Mesendoderm (in vitro differentiated cells): ENCODE measurements around the gene GADL1.

Experiments used
- DNase-seq: peaks from one replicate; pipeline ENCODE4 v3.0.0; 2013
- H2AK5ac ChIP-seq: 2 replicates; pipeline ENCODE4 v1.6.1; 2013; ENCODE audit warnings: low read length, inconsistent platforms
- H2BK120ac ChIP-seq: 2 replicates; pipeline ENCODE4 v1.6.1; 2013; ENCODE audit warnings: low read depth, mild to moderate bottlenecking, low read length, moderate library complexity, mixed read lengths
- H2BK15ac ChIP-seq: replicated peaks from 2 replicates; pipeline ENCODE4 v1.6.1; 2013; ENCODE audit warnings: low read depth, mild to moderate bottlenecking, moderate library complexity
- H2BK5ac ChIP-seq: 2 replicates; pipeline ENCODE4 v1.6.1; 2013; ENCODE audit warnings: low read length, inconsistent platforms
- H3K18ac ChIP-seq: 2 replicates; pipeline ENCODE4 v1.6.1; 2013; ENCODE audit warnings: mild to moderate bottlenecking, low read length, mixed read lengths
- H3K23ac ChIP-seq: one replicate; pipeline ENCODE4 v1.6.1; 2013; ENCODE audit warnings: low read length
- H3K27ac ChIP-seq: 2 replicates; pipeline ENCODE4 v1.5.1; 2013; ENCODE audit warnings: low read depth, mild to moderate bottlenecking, inconsistent platforms, low read length, moderate library complexity
- H3K27me3 ChIP-seq: 2 replicates; pipeline ENCODE4 v1.6.1; 2013; ENCODE audit warnings: low read length, control low read depth, mild to moderate bottlenecking, inconsistent platforms; ENCODE audit not compliant: insufficient read depth, poor library complexity
- H3K36me3 ChIP-seq: 2 replicates; pipeline ENCODE4 v1.6.1; 2013; ENCODE audit warnings: low read length, inconsistent platforms; ENCODE audit not compliant: control insufficient read depth, insufficient read depth
- H3K4ac ChIP-seq: one replicate; pipeline ENCODE4 v1.6.1; 2013; ENCODE audit warnings: low read depth, mild to moderate bottlenecking, low read length, moderate library complexity
- H3K4me1 ChIP-seq: 2 replicates; pipeline ENCODE4 v1.6.1; 2013; ENCODE audit warnings: low read depth, low read length, inconsistent platforms; ENCODE audit not compliant: control insufficient read depth
- H3K4me2 ChIP-seq: 2 replicates; pipeline ENCODE4 v1.6.1; 2013; ENCODE audit warnings: low read length
- H3K4me3 ChIP-seq: 2 replicates; pipeline ENCODE4 v1.5.1; 2013; ENCODE audit warnings: mild to moderate bottlenecking, low read length
- H3K56ac ChIP-seq: one replicate; pipeline ENCODE4 v1.6.1; 2013; ENCODE audit warnings: low read length
- H3K79me1 ChIP-seq: 2 replicates; pipeline ENCODE4 v1.6.1; 2013; ENCODE audit warnings: low read length, inconsistent platforms
- H3K79me2 ChIP-seq: 2 replicates; pipeline ENCODE4 v1.6.1; 2013; ENCODE audit warnings: mild to moderate bottlenecking, low read length; ENCODE audit not compliant: control insufficient read depth, insufficient read depth
- H3K9ac ChIP-seq: 2 replicates; pipeline ENCODE4 v1.6.1; 2013; ENCODE audit warnings: low read length, inconsistent platforms
- H4K5ac ChIP-seq: one replicate; pipeline ENCODE4 v1.6.1; 2013; ENCODE audit warnings: low read length
- H4K8ac ChIP-seq: one replicate; pipeline ENCODE4 v1.6.1; 2013; ENCODE audit warnings: low read depth, mild to moderate bottlenecking, control low read depth, low read length, moderate library complexity
- WGBS: extraction: QIAGEN DNeasy Blood & Tissue Kit; methylation state at CpG from one replicate; pipeline ENCODE4 v1.1.7; 2013; ENCODE audit warnings: low lambda C conversion rate, missing lambda C conversion rate; ENCODE audit not compliant: insufficient coverage; ENCODE audit errors: extremely low coverage; 5-methylcytosine and 5-hydroxymethylcytosine counted together

GADL1 gene

DNA sequence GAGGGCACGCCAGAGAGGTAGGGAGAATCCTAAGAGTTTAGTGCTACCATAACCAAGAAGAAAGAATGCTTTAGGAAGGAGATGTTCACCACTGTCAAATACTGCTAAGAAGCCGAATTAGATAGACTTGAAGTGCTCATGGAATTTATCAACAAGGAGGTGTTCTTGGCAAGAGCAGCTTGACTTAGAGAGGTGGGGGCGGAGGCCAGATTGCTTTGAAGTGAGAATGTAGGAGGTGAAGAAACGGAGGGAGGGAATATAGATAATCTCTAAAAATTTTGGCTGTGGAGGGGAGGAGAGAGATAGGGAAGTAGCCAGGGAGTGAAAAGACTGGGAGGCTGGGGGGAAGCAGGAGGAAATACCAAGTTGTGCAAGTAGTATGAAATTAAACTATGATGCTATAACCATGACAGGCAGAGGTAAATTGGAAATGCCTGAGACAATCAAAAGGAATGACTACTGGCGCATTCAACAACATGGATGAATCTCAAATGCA is 35.5 kb downstream of the GADL1 start:
- H4K8ac ChIP-seq = no peak overlapping the region
- no peak overlapping the region for H2BK15ac ChIP-seq
- H3K18ac ChIP-seq = no peak overlapping the region
- H3K79me2 ChIP-seq = no peaks in the 10 kb centered on the region
- no peak overlapping the region for H3K9ac ChIP-seq
- WGBS = 100% methylated on average over 1 of the region's 5 CpGs
- no peaks in the 10 kb centered on the region for H3K27me3 ChIP-seq
- H3K4me3 ChIP-seq = no peak overlapping the region
- no peak overlapping the region for H3K23ac ChIP-seq
- no peaks in the 10 kb centered on the region for H3K36me3 ChIP-seq
- H3K56ac ChIP-seq = no peak overlapping the region
- no peak overlapping the region for H4K5ac ChIP-seq
- no peak overlapping the region for H2BK5ac ChIP-seq
- H3K79me1 ChIP-seq = no peaks in the 10 kb centered on the region
- no peak overlapping the region for H3K4ac ChIP-seq
- no peak overlapping the region for H2BK120ac ChIP-seq
- DNase-seq = no peak
- no peak overlapping the region for H3K4me2 ChIP-seq
- H3K4me1 ChIP-seq = no peaks in the 10 kb centered on the region
- no peak overlapping the region for H2AK5ac ChIP-seq
- no peak overlapping the region for H3K27ac ChIP-seq

DNA sequence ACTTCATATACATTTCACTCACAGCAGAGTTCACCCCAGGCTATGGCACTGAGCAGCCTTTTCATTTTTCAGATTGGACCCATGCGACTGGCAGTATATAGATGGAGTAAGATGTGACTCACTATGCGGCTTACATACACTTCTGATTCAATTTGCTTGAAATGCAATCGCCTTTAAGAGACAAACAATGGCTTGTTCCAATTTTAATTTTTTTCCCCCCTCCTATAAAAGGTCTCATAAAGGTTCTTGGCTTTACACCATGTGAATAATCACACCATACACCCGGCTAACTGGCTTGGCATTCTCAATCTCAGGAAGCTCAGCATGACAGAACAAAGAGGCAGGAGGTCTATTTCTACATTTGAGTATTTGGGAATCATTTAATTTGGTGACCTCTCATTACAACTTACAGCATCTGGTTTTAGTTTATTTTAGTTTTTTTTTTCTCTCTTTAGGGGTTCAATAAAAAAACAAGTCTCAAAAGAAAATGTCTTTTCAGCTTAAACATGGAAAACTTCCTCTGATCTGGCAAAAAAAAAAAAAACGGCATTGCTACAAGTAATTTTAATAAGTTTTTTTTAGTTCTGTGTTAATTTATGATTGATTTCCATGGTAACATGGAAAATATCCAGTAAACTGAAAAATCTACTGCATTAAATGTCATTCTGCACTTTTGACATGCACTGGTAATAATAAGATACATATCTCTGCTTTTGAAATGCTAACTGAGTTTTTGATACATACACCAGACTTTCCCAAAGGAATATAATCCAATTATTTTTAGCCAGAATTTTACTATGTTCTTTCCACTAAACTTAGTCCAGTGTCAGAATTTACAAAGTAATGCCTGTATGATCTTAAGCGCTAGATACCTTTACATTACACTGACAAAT is 38.8 kb downstream of the GADL1 start:
- no peak overlapping the region for H3K18ac ChIP-seq
- no peak for DNase-seq

DNA sequence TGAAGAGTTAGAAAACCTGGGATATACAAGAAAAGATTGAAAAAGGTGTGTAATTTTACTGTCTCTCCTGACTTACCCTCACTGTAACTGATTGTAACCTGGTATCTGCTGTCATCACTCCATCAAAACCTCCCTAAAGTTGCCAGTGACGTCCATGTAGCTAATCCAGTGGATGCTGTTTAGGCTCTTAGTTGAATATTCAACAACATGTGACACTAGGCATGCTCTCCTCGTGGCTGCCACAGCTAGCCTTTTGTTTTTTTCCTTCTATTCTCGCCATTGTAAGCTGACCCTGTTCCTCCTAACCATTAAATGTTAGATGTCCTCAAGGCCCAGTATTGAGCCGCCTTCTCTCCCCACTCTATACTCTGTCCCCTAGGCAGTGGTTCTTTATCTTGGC is 41.6 kb downstream of the GADL1 start:
- no CpG with 5 or more reads among the region's 4 CpGs for WGBS
- Histone ChIP-seq H3K79me1 (no peaks in the 10 kb centered on the region), H3K9ac (no peak overlapping the region), H3K56ac (no peak overlapping the region), H3K27ac (no peak overlapping the region), H3K4me2 (no peak overlapping the region), H3K36me3 (no peaks in the 10 kb centered on the region), H2BK5ac (no peak overlapping the region), H2BK120ac (no peak overlapping the region), H4K5ac (no peak overlapping the region), H3K4me1 (no peaks in the 10 kb centered on the region), H3K23ac (no peak overlapping the region), H3K79me2 (no peaks in the 10 kb centered on the region), H3K27me3 (no peaks in the 10 kb centered on the region), H3K18ac (no peak overlapping the region), H2AK5ac (no peak overlapping the region), H2BK15ac (no peak overlapping the region), H4K8ac (no peak overlapping the region), H3K4me3 (no peak overlapping the region), H3K4ac (no peak overlapping the region)
- no peak for DNase-seq

More for the DNA sequence above, 38.8 kb downstream of the GADL1 start:
- Histone ChIP-seq H3K23ac (no peak overlapping the region), H2BK5ac (no peak overlapping the region), H3K4me3 (no peak overlapping the region), H3K79me1 (no peaks in the 10 kb centered on the region), H3K27me3 (no peaks in the 10 kb centered on the region), H3K4me1 (no peaks in the 10 kb centered on the region), H3K27ac (no peak overlapping the region), H4K5ac (no peak overlapping the region), H2BK15ac (no peak overlapping the region), H3K4ac (no peak overlapping the region), H3K79me2 (no peaks in the 10 kb centered on the region), H3K36me3 (no peaks in the 10 kb centered on the region), H3K56ac (no peak overlapping the region), H4K8ac (no peak overlapping the region), H3K4me2 (no peak overlapping the region), H2AK5ac (no peak overlapping the region), H2BK120ac (no peak overlapping the region), H3K9ac (no peak overlapping the region)
- WGBS = no CpG with 5 or more reads among the region's 6 CpGs

DNA sequence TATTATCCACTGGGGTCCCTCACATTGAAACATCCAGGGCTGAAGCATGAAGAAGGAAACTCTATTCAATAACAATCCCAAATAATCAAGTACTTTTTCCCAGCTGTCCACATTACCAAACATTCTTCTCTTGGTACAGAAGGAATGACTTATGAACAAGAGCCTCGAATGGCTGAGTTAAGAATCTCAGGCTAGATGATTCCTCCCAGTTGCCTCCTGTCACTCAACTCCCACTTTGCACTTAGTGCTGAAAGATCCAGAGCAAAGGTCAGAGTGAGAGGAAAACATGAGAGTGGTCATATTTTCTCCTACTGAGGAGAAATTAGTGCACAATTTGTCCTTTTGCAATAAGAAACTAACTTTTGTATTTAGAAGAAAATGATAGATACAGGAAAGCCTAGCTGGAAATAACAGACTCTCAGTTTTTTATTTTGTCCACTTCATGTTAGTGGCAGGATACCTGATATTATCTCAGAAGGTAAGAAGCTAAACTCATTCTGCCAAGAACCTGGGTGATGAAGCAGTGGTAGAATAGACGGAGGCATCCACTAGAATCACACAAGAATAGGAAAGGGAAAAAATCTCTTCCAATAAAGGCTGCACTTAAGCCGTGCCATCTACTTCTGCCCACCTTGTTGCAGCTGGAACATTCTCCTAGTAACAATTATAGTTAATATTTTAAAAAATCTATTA is 46.2 kb downstream of the GADL1 start:
- H3K79me2 ChIP-seq = no peaks in the 10 kb centered on the region
- DNase-seq = no peak
- H3K56ac ChIP-seq = no peak overlapping the region
- no peak overlapping the region for H4K5ac ChIP-seq
- no peak overlapping the region for H2BK5ac ChIP-seq
- H3K4me3 ChIP-seq = no peak overlapping the region
- H2BK15ac ChIP-seq = no peak overlapping the region
- no peak overlapping the region for H3K23ac ChIP-seq
- no peaks in the 10 kb centered on the region for H3K4me1 ChIP-seq
- H3K4me2 ChIP-seq = no peak overlapping the region
- no peak overlapping the region for H3K27ac ChIP-seq
- no peaks in the 10 kb centered on the region for H3K79me1 ChIP-seq
- no peak overlapping the region for H3K18ac ChIP-seq
- H3K9ac ChIP-seq = no peak overlapping the region
- no peaks in the 10 kb centered on the region for H3K36me3 ChIP-seq
- no peak overlapping the region for H2BK120ac ChIP-seq
- H2AK5ac ChIP-seq = no peak overlapping the region
- H3K27me3 ChIP-seq = no peaks in the 10 kb centered on the region
- H3K4ac ChIP-seq = no peak overlapping the region
- H4K8ac ChIP-seq = no peak overlapping the region
- no CpG with 5 or more reads among the region's 3 CpGs for WGBS

DNA sequence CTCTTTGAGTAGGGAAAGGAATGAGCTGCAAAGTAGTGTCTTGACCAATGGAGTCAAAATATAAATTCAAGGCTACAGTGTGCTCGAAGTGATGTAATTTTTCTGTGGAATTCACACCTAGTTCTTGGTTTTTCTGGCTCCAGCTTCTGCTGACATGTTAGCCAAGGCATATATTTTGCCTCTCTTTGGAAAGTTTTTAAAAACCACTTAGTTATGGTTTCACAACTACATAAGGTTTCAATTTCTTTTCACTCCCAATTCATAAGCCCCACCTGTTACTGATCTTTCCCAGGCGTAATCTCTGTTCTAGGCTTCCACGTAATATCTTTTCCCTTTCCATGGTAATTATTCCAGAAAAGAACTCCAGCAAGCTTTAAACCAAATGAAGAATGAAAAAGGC is 46.9 kb downstream of the GADL1 start:
- no peak overlapping the region for H3K23ac ChIP-seq
- DNase-seq = no peak
- H3K9ac ChIP-seq = no peak overlapping the region
- H2BK120ac ChIP-seq = no peak overlapping the region
- no peaks in the 10 kb centered on the region for H3K27me3 ChIP-seq
- no peak overlapping the region for H2AK5ac ChIP-seq
- no peaks in the 10 kb centered on the region for H3K36me3 ChIP-seq
- no peak overlapping the region for H4K8ac ChIP-seq
- H3K56ac ChIP-seq = no peak overlapping the region
- H4K5ac ChIP-seq = no peak overlapping the region
- no peaks in the 10 kb centered on the region for H3K4me1 ChIP-seq
- no peak overlapping the region for H3K18ac ChIP-seq
- no CpG with 5 or more reads among the region's 3 CpGs for WGBS
- no peaks in the 10 kb centered on the region for H3K79me2 ChIP-seq
- no peaks in the 10 kb centered on the region for H3K79me1 ChIP-seq
- no peak overlapping the region for H2BK5ac ChIP-seq
- H2BK15ac ChIP-seq = no peak overlapping the region
- no peak overlapping the region for H3K4me3 ChIP-seq
- H3K27ac ChIP-seq = no peak overlapping the region
- no peak overlapping the region for H3K4ac ChIP-seq
- no peak overlapping the region for H3K4me2 ChIP-seq
